GM19438 (cell line): ENCODE results near the gene ZNF280B.
"Not testable (repeated sequence)": the region's sequence is repeated elsewhere in the genome, so short reads cannot be mapped to it uniquely, and the experiment has no call there.

Experiments used
- ATAC-seq: cut with Tn5 transposase; IDR thresholded peaks from one replicate; pipeline ENCODE4 v1.9.1; 2021; ENCODE audit warnings: low read depth; ENCODE audit not compliant: unreplicated experiment

ZNF280B gene

GRCh38 chr22:22441626-22442025 is 66.9 kb downstream of the ZNF280B start:
- ATAC-seq: not testable (repeated sequence)

GRCh38 chr22:22440188-22440587 is 68.4 kb downstream of the ZNF280B start:
- no peak for ATAC-seq
